HG03175 (cell line): Measurements from ENCODE around the gene SLC22A13.
"Not testable (repeated sequence)": the region's sequence is repeated elsewhere in the genome, so short reads cannot be mapped to it uniquely, and the experiment has no call there.

Experiments used
- ATAC-seq: cut with Tn5 transposase; IDR thresholded peaks from one replicate; pipeline ENCODE4 v1.9.1; 2021; ENCODE audit warnings: mild to moderate bottlenecking, moderate library complexity; ENCODE audit not compliant: unreplicated experiment

The SLC22A13 gene

GRCh38 chr3:38297053-38297452, 31.4 kb downstream of the SLC22A13 start:
- ATAC-seq: not testable (repeated sequence)

DNA sequence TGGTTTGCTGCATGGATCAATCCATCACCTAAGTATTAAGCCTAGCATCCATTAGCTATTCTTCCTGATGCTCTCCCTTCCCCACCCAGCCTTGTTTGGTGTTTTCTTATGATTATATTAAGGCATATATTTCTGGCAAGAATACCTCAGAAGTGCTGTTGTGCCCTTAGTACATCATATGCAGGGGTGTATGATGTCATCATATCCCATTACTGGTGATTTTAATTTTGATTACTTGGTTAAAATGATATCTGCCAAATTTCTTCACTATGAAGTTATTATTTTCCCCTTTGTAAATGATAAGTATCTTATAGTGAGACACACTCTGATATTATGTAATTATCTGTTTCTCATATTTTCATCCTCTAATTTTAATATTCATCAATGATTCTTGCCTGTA, 31.9 kb downstream of the SLC22A13 start:
- ATAC-seq: no peak

GRCh38 chr3:38297947-38298711, 32.5 kb downstream of the SLC22A13 start:
- peak; percentile 70 for ATAC-seq

DNA sequence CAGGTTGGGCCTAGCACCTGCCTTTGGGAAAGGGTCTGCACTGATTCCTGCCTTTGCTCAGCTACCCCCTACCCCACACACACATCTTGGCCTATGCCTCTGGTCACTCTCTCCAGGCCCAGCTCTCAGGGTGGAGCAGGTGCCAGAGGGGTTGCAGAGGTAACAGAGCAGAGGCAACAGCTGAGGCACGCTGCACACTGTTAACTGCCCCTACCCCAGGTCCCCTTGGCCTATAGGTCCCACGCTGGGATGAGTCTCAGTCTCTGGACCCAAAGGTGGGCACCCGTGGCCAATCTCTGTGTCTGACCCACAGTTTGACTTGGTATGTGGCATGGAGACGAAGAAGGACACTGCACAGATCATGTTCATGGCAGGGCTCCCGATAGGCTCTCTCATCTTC, 41.3 kb downstream of the SLC22A13 start:
- ATAC-seq: no peak

DNA sequence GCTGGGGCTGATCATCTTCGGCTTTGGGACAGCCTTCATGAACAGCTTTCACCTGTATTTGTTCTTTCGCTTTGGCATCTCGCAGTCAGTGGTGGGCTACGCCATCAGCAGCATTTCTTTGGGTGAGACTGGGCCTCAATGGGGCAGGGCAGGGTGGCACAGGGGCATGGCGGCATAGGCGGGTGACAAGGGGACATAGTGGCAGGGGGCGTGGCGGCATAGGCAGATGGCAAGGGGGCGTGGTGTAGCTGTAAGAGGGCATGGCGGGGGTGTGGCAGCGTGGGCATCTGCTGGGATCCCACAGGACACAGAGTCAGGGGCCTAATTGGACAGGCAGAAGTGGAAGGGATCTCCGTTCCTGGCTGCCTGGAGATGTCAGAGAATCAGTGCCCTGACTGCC, 42.0 kb downstream of the SLC22A13 start:
- ATAC-seq: no peak

DNA sequence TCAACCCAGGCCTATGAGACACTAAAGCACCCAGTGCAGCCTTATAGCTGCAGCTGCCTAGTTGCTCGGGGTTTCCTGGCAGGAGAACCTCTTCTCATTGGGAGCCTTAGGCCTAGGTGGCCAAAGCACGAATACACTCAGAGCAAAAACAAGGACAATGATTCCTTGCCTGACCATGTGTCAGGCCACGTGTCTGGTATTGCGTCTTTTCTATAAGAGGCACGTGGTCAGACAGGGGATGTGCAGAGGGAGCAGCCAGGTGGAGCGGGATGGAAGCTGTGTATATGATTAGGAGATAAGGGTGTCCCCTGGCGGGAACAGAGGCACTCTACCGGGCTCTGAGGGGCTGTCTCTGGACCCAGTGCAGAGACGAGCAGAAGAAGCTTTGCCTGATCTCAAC, 42.8 kb downstream of the SLC22A13 start:
- ATAC-seq: no peak

GRCh38 chr3:38311476-38311875, 45.9 kb downstream of the SLC22A13 start:
- no peak for ATAC-seq

DNA sequence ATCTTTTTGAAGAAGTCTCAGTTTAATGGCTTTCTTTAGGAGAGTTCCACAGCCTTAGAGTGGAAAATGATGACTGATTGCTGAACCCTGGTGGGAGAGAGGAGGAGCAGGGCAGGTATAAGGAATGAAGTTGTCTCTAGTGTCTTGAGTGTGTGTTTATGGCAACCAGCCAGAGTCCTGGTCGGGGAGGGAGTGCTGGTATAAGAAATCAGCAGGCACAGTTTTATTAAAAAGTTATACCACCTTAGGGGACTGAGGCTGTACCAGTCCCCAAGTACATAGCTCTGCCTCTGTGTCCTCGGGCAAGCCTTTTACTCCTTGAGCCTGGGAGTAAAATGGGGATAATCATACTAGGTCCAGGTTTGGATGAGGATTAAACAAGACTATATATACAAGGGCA, 46.3 kb downstream of the SLC22A13 start:
- ATAC-seq: no peak

DNA sequence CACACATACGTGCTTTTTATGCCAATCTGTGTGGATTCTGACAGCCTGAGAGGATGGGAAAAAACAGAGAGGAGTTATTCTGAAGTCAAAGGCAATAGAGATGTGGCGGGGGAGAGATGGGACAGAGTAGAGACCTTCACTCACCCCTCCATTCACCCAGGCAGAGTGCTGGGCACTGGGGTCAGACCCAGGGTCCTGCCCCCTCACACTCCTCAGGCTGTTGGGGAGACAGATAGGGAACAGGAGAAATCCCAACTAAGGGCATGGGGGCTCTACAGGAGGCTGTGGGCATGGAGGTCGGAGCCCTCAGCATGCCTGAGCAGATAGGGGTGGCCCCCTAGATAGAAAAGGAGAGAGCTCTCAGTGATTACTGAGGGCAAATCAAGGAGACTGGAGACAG, 46.7 kb downstream of the SLC22A13 start:
- ATAC-seq: no peak

GRCh38 chr3:38313263-38313662, 47.7 kb downstream of the SLC22A13 start:
- ATAC-seq: no peak

DNA sequence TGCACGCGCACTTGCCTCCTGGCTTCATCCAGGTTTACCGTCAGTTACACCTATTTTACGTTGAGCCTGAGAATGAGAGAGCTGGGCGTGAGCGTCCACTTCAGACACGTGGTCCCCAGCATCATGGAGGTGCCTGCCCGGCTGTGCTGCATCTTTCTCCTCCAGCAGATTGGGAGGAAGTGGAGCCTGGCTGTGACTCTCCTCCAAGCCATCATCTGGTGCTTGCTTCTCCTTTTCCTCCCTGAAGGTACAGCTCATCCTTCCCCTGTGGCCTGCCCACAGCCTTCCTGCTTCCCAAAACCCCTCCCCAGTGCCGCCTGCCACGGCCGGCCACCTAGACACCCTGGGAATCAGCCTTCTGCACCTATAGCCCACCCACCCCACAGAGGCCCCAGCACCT, 48.1 kb downstream of the SLC22A13 start:
- no peak for ATAC-seq

DNA sequence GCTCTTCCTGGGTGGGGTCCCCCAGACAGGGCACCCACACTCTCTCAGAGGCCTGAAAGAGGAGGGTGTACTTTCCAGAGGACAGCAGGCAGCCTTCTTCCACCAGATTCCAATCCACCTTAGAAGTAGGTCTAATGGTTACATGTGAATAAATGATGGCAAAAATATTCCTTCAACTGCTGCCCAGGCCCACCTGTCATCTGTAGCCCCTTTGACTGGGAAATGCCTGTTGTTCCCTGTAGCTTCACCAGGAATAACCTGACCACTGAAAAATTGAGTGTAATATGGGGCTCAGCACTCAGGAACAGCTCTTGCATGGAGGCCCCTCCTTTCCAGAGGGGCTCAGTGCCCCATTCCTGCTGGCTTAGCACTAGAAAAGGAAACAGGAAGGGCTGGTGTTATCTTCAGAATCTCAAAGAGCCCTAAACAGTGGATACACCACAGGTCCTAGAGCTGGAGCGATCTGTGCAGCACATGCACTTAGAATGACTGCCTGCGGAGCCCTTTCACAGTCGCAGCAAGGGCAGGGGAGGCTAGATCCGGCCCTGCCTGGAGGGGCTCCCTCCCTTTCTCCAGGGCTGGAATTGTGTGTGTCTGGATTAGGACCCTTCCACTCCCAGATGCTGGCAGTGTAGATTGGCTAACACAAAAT, 48.6 kb downstream of the SLC22A13 start:
- ATAC-seq: no peak

GRCh38 chr3:38314764-38315487, 49.3 kb downstream of the SLC22A13 start:
- ATAC-seq: no peak

DNA sequence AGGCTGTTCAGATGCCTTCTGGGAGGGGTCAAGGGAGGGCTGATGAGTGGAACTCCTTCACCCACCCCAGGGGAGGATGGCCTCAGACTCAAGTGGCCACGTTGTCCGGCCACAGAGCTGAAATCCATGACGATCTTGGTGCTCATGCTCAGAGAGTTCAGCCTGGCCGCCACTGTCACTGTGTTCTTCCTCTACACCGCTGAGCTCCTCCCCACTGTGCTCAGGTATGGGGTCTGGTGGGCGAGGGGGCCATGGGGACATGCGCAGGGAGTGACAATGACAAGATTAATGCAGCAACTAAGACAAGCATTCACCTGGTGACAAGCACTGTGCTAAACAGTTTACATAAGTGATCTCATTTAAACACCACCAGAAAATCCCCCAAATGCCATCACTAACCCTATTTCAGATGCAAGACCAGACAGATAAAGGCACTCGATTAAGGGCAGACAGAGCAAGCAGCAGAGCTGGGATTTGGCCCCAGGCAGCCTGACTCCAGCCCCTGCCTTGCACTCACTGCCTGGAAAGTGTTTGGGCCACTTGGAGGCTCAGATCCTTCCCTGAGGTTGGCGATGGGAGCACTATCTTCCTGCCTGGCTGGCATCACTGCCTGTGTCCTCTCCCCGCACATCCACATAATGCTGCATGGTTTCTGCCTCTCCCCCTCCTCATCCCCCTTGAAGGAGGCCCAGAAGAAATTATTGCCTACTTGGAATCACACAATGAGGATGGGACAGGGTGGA, 50.0 kb downstream of the SLC22A13 start:
- ATAC-seq: no peak

DNA sequence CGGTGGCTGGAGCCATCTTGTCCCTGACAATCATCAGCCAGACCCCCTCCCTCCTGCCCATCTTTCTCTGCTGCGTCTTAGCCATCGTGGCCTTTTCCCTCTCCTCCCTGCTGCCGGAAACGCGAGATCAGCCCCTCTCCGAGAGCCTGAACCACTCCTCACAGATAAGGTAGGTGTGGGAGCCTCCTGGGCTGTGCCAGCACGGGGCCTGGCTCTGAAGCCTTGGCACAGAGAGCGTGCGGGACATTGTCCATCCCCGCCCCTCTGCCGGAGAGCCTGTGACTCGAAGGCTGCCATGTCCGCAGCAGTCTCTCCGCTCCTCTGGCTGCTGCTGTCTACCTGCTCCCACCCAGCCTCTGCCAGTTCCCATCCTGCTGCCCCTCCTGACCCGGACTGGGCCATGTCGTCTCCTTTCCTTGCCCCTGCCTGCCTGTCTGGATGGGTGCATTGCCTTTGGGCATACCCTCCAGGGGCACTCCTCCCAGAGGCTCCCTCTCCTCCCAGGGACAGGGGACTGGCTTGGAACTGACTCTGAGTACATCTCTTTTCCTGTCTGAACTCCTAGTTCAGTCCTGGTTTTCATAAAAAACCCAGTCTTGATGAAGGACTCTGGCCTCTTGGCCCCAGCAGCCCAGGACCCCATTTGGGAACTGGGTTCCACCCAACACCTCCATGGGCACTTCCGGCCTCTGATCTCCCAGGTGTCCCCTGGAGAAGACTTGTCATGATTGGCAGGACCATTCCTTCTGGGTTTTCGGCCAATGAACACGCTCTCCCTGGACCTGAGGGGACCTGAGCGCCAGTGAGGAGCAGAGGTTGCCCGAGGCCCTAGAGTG, 51.0 kb downstream of the SLC22A13 start:
- no peak for ATAC-seq

DNA sequence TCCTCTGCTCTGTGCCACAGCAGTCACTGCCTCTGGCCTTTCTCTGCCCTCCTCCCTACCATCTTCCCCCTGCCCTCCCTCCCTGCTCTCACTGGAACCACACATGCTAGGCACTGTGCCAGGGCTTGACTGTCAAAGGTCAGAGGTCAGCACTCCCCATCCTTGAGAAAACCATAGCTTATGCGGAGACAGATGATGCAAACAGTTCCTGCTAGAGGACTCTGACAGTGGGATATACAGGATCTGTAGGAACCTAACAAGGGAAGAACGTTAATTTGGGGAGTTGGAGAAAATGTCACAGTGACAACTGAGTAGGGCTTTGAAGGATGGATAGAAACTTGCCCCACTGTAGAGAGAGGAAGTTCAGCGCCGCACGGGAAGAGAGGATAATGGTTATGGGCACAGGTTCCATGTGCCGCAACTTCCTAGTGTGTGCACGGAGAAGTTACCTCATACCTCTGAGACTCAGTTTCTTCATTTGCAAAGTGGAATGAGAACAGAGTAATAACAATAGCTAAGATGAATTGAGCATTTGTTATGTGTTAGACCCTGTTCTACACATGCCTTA, 51.7 kb downstream of the SLC22A13 start:
- ATAC-seq: no peak

- no peak for ATAC-seq
Observed at GRCh38 chr3:38318766-38319671, 53.4 kb downstream of the SLC22A13 start.

GRCh38 chr3:38320638-38321037, 55.0 kb downstream of the SLC22A13 start:
- not testable (repeated sequence) for ATAC-seq

DNA sequence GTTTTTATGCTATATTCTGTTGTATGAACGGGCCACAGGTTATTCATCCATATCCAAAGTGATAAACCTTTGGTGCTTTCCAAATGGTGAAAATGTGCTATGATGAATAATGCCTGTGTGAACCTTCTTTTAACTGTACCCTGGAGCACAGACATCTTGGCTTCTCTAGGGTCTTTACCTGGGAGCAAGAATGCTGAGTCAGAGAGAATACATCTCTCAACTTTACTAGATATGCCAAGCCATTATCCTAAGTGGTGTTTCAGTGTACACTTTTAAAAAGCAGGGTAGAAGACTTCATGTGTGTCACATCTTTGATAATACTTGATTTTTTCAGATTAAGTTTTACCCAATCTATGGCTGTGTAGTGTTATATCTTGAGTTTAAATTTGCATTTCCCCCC, 57.4 kb downstream of the SLC22A13 start:
- no peak for ATAC-seq
